ENCODE data around the gene CHD3.

GRCh38 chr17:7947651-7948050 lies 59.1 kb downstream of the CHD3 start:
- no peak for TF ChIP-seq NCOA5 (CRISPR knock-in tag; IDR thresholded peaks at IDR 0.05)
- TF ChIP-seq SNAPC5 (CRISPR knock-in tag; IDR thresholded peaks at IDR 0.05; ENCODE audit: borderline replicate concordance), result no peak
- TF ChIP-seq SRF (IDR thresholded peaks at IDR 0.05; ENCODE audit: low read depth, low read length), result no peak
- no peak for TF ChIP-seq CTCF (CRISPR knock-in tag; IDR thresholded peaks at IDR 0.05)
- no peak for TF ChIP-seq EP300 (IDR thresholded peaks at IDR 0.05; ENCODE audit: low read depth in 2 of 2, low read length in 2 of 2)
- no peak for TF ChIP-seq EP300 (CRISPR knock-in tag; IDR thresholded peaks at IDR 0.05; ENCODE audit: borderline replicate concordance)
- no peak for TF ChIP-seq NCOR1 (IDR thresholded peaks at IDR 0.05; ENCODE audit: borderline replicate concordance, low read length)
- no peak for TF ChIP-seq KMT2A (CRISPR knock-in tag; IDR thresholded peaks at IDR 0.05)
- TF ChIP-seq RAD51 (IDR thresholded peaks at IDR 0.05; ENCODE audit: borderline replicate concordance), result no peak
- TF ChIP-seq TARDBP (CRISPR knock-in tag; IDR thresholded peaks at IDR 0.05), result no peak
- TF ChIP-seq ZNF224 (CRISPR knock-in tag; IDR thresholded peaks at IDR 0.05), result no peak
- TF ChIP-seq CBX2 (IDR thresholded peaks at IDR 0.05; ENCODE audit: low read depth, low read length), result no peak
- TF ChIP-seq CBX2 (CRISPR knock-in tag; IDR thresholded peaks at IDR 0.05; ENCODE audit: low read depth), result no peak
- TF ChIP-seq ZNF275 (CRISPR knock-in tag; IDR thresholded peaks at IDR 0.05; ENCODE audit: borderline replicate concordance), result no peak
- TF ChIP-seq ADNP (CRISPR knock-in tag; IDR thresholded peaks at IDR 0.05), result no peak
